ENCODE measurements around the gene TANK. TPM values are rescaled to one million over a fixed set of nuclear protein-coding genes. Genes with fewer than 3 reads are reported as not detected.

TANK gene
- total RNA-seq, 1 experiment from 2014 or later, result 52.5 TPM

DNA sequence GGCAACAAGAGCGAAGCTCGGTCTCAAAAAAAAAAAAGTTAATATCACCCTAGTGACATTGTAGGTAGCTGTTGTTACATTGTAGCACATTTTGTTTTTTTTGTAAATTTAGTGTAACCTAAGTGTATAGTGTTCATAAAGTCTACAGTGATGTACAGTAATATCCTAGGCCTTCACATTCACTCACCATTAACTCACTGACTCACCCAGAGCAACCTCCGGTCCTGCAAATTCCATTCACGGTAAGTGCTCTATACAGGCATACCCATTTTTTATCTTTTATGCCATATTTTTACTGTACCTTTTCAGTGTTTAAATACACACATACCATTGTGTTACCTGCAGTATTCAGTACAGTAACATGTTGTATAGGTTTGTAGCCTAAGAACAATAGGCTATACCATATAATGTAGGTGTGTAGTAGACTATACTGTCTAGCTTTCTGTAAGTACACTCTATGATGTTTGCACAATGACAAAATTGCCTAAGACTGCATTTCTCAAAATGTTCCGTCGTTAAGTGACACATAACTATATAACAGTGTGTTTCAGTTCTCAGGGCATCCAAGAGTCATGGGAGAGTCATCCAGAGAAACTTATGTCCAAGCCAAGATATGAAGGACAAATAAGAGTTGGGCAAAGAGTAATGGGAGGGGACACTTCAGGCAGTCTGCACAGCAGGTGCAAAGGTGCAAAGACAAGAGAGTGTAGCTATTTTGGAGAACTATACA lies 68.4 kb downstream of the TANK start:
- no peaks in the 10 kb centered on the region for H3K9me2 ChIP-seq (ENCODE audit: insufficient read depth)
- H3K9me3 ChIP-seq (ENCODE audit: control insufficient read depth in 1 of 2, insufficient read depth in 1 of 2, low read depth in 1 of 2, low read length in 2 of 2), result no peaks in the 10 kb centered on the region
- H3K27me3 ChIP-seq (ENCODE audit: insufficient read depth, low read length), result no peaks in the 10 kb centered on the region
- H3K36me3 ChIP-seq (ENCODE audit: control insufficient read depth in 1 of 2, insufficient read depth in 2 of 2, low read length in 2 of 2), result peaks cover 9 to 63% of the 10 kb centered on the region in 2 experiments; a peak in 3 of 4 replicates
- POLR2A ChIA-PET, result no interaction called here
- no peak overlapping the region for H3K27ac ChIP-seq (ENCODE audit: low read depth, low read length)
- RAD21 ChIA-PET (ENCODE audit: low non-redundant PET in 1 of 2, low total read pairs in 2 of 2, uncharacterized antibody in 2 of 2, unreplicated experiment in 2 of 2), result no interaction called here
- H3K4me3 ChIP-seq (replicated peaks in 1 of 2; ENCODE audit: low read depth in 1 of 2, low read length in 2 of 2), result no peak overlapping the region
- no peak overlapping the region for H3K9ac ChIP-seq (ENCODE audit: low read length)
- intact Hi-C loops (cut with micrococcal nuclease), result no loop called here
- DNase-seq (ENCODE audit: low read depth, low spot score) (no peak), ATAC-seq (no peak)
- no peak overlapping the region for H2AFZ ChIP-seq (ENCODE audit: low read depth, low read length, poor library complexity, severe bottlenecking)
- H3K4me2 ChIP-seq (ENCODE audit: low read length), result no peak overlapping the region
- no peaks in the 10 kb centered on the region for H3K4me1 ChIP-seq (ENCODE audit: control insufficient read depth in 1 of 2, insufficient read depth in 2 of 2, low read length in 2 of 2)
- no peaks in the 10 kb centered on the region for H4K20me1 ChIP-seq (ENCODE audit: insufficient read depth)
- CTCF ChIA-PET, result no interaction called here
- peaks cover under 1% of the 10 kb centered on the region; the same call in 1 of the 2 replicates for H3K79me2 ChIP-seq (ENCODE audit: insufficient read depth, low read length)
- no peak for TF ChIP-seq SP1 (IDR thresholded peaks at IDR 0.05; ENCODE audit: low read depth)
- TF ChIP-seq ELF1 (IDR thresholded peaks at IDR 0.05; ENCODE audit: borderline replicate concordance, low read depth), result no peak
- TF ChIP-seq ATF3 (IDR thresholded peaks at IDR 0.05), result no peak
- TF ChIP-seq ZNF274 (IDR thresholded peaks at IDR 0.05; ENCODE audit: low read depth, low read length), result no peak
- no peak for TF ChIP-seq CBX3 (IDR thresholded peaks at IDR 0.05; ENCODE audit: low read depth)
- TF ChIP-seq POLR2A (IDR thresholded peaks at IDR 0.05; ENCODE audit: borderline replicate concordance, extremely low read depth, insufficient read depth, insufficient read length), result no peak
- TF ChIP-seq FOSL1 (IDR thresholded peaks at IDR 0.05; ENCODE audit: low read depth), result no peak
- no peak for TF ChIP-seq POLR2AphosphoS5 (IDR thresholded peaks at IDR 0.05; ENCODE audit: low read depth, low read length)
- TF ChIP-seq CEBPB (IDR thresholded peaks at IDR 0.05; ENCODE audit: low read depth), result no peak
- no peak for TF ChIP-seq ZBTB33 (IDR thresholded peaks at IDR 0.05; ENCODE audit: extremely low read depth, insufficient replicate concordance, low read length)
- no peak for TF ChIP-seq TCF7L2 (IDR thresholded peaks at IDR 0.05; ENCODE audit: borderline replicate concordance, extremely low read depth, insufficient read depth, insufficient read length)
- TF ChIP-seq RAD21 (IDR thresholded peaks at IDR 0.05; ENCODE audit: low read depth), result no peak
- no peak for TF ChIP-seq SIN3A (IDR thresholded peaks at IDR 0.05; ENCODE audit: low read depth)
- no peak for TF ChIP-seq CTCF (IDR thresholded peaks at IDR 0.05 in 2 of 3, conservative IDR thresholded peaks at IDR 0.05 in 1 of 3; ENCODE audit: borderline replicate concordance in 1 of 3, insufficient read depth in 1 of 3, low read depth in 2 of 3, low read length in 2 of 3)
- TF ChIP-seq EZH2 (IDR thresholded peaks at IDR 0.05), result no peak
- no TSS peak for BruUV-seq (replicated peaks)

All from HCT116 (cell line).